ENCODE measurements around the gene NDFIP2. TPM values are rescaled to one million over a fixed set of nuclear protein-coding genes. Genes with fewer than 3 reads are reported as not detected.

Gene NDFIP2
- total RNA-seq, 1 donor from 2014 or later, result 22.7 TPM

DNA sequence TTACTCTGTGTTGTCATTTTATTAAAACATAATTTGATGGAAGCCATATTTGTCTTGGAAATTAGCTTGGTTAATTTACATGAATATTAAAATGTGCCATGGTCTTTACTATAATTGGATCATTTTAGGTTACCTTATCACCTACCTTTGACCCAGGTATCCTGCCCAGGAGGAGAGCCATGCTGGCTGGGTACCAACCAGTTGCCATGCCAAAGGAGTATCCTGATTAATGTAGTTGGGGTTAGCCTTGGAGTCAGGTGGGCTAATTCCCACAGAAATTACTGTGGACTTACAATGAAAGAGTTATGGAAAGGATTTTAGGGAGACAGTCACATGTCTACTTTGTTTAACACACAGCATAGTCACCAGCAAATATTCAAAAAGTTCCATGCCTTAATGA is 32.0 kb downstream of the NDFIP2 start:
- no peaks in the 10 kb centered on the region for H3K36me3 Mint-ChIP-seq (ENCODE audit: low read depth)
- no peaks in the 10 kb centered on the region for H3K27me3 Mint-ChIP-seq (ENCODE audit: low read depth)
- peaks cover 4% of the 10 kb centered on the region for H3K4me1 Mint-ChIP-seq
- no peak for DNase-seq (ENCODE audit: low read depth, low spot score)
- H3K9me3 Mint-ChIP-seq, result no peaks in the 10 kb centered on the region
- H3K4me3 Mint-ChIP-seq, result no peak overlapping the region
- H3K27ac Mint-ChIP-seq (ENCODE audit: unreplicated experiment), result no peak overlapping the region
- no peak for TF ChIP-seq CTCF (conservative IDR thresholded peaks at IDR 0.05)

DNA sequence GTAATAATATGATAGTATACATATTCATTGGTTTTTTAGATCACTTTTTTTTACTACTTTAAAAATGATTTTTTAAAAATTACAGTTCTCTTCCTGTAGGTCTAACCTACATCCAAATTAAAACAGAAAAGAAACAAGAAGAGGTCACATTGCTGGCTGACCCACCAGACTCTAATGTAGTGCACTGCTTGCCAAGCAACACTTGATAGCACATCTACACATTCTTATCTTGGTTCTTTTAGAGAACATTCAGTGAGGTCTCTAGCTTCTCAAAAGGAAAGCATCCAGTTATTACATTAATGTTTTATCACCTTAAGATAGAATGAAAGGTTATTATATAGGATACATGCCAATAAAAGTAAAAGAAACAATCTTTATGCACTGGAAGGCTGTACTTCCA is 35.6 kb downstream of the NDFIP2 start:
- no peak for TF ChIP-seq CTCF (conservative IDR thresholded peaks at IDR 0.05)
- no peaks in the 10 kb centered on the region for H3K4me1 Mint-ChIP-seq
- no peaks in the 10 kb centered on the region for H3K27me3 Mint-ChIP-seq (ENCODE audit: low read depth)
- H3K27ac Mint-ChIP-seq (ENCODE audit: unreplicated experiment), result no peak overlapping the region
- no peak overlapping the region for H3K4me3 Mint-ChIP-seq
- no peaks in the 10 kb centered on the region for H3K9me3 Mint-ChIP-seq
- no peaks in the 10 kb centered on the region for H3K36me3 Mint-ChIP-seq (ENCODE audit: low read depth)
- no peak for DNase-seq (ENCODE audit: low read depth, low spot score)

- H3K4me1 Mint-ChIP-seq, result no peaks in the 10 kb centered on the region
- no peaks in the 10 kb centered on the region for H3K9me3 Mint-ChIP-seq
- DNase-seq (ENCODE audit: low read depth, low spot score), result no peak
- no peak for TF ChIP-seq CTCF (conservative IDR thresholded peaks at IDR 0.05)
- H3K4me3 Mint-ChIP-seq, result no peak overlapping the region
- no peak overlapping the region for H3K27ac Mint-ChIP-seq (ENCODE audit: unreplicated experiment)
- peaks cover 3% of the 10 kb centered on the region for H3K36me3 Mint-ChIP-seq (ENCODE audit: low read depth)
- no peaks in the 10 kb centered on the region for H3K27me3 Mint-ChIP-seq (ENCODE audit: low read depth)
These were observed 38.3 kb downstream of the NDFIP2 start for GRCh38 chr13:79519255-79519654.

- Mint-ChIP-seq H3K27ac (ENCODE audit: unreplicated experiment) (no peak overlapping the region), H3K36me3 (ENCODE audit: low read depth) (peaks cover 3% of the 10 kb centered on the region), H3K4me1 (no peaks in the 10 kb centered on the region), H3K27me3 (ENCODE audit: low read depth) (no peaks in the 10 kb centered on the region), H3K9me3 (no peaks in the 10 kb centered on the region), H3K4me3 (no peak overlapping the region)
- DNase-seq (ENCODE audit: low read depth, low spot score), result no peak
- no peak for TF ChIP-seq CTCF (conservative IDR thresholded peaks at IDR 0.05)
These were observed 41.6 kb downstream of the NDFIP2 start for GRCh38 chr13:79522583-79522982.

DNA sequence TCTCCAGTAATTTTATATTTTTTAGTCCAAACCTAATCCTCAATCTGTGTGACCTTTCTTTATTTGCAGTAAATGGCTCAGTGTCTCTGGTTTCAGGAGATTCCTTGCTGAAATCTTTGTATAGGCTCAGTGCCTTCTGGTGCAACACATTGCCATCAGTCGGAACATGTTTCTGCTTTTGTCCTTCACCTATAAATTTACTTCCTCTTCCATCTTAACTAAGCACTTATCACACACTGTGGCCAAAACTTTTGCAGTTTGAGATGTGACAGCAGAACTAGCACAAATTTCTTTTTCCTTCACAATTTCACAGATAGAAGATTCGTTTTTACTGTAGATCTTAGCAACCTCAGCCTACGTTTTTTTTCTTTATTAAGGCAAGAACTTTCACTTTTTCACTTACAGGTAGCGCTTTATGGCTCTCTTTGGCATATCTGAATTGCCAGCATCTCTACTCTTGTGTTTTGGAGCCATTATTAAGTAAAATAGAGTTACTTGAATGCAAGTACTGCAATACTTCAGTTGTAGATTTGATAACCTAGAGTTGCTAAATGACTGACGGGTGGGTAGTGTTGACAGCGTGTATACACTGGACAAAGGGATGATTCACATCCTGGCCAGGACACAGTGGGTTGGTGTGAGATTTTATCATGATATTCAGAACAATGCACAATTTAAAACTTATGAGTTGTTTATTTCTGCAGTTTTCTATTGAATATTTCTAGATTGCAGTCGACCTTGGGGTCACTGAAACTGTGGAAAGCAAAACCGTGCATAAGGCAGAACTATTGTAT is 44.3 kb downstream of the NDFIP2 start:
- Mint-ChIP-seq H3K4me3 (no peak overlapping the region), H3K9me3 (no peaks in the 10 kb centered on the region), H3K27ac (ENCODE audit: unreplicated experiment) (no peak overlapping the region), H3K36me3 (ENCODE audit: low read depth) (peaks cover 3% of the 10 kb centered on the region), H3K4me1 (no peaks in the 10 kb centered on the region), H3K27me3 (ENCODE audit: low read depth) (no peaks in the 10 kb centered on the region)
- DNase-seq (ENCODE audit: low read depth, low spot score), result no peak
- TF ChIP-seq CTCF (conservative IDR thresholded peaks at IDR 0.05), result no peak

Data from neural crest cell (in vitro differentiated cells).